DND-41 (cell line): ENCODE results near the gene FGF5.

ENCODE experiments used
- ATAC-seq: fragments of 200-7000 bp; cut with Tn5 transposase; 3 replicates; pipeline ENCODE4 v1.9.1; 2021; ENCODE audit warnings: low read depth; ENCODE audit not compliant: insufficient read depth
- DNase-seq: peaks from one replicate; pipeline ENCODE4 v3.0.0-alpha.2; 2020
- H2AFZ ChIP-seq: 2 replicates; pipeline ENCODE4 v1.6.0; 2012; ENCODE audit warnings: low read depth, low read length
- H3K27ac ChIP-seq: 2 replicates; pipeline ENCODE4 v1.5.1; 2012; ENCODE audit warnings: low read length, inconsistent platforms
- H3K27me3 ChIP-seq: fragments of 200-600 bp; sonication (generic); 2 replicates; pipeline ENCODE4 v1.6.0; 2012; ENCODE audit warnings: low read length, mild to moderate bottlenecking, inconsistent platforms; ENCODE audit not compliant: insufficient read depth, poor library complexity
- H3K36me3 ChIP-seq: 2 replicates; pipeline ENCODE4 v1.5.1; 2012; ENCODE audit warnings: low read length, inconsistent platforms; ENCODE audit not compliant: insufficient read depth
- H3K4me1 ChIP-seq: 2 replicates; pipeline ENCODE4 v1.5.1; 2012; ENCODE audit warnings: mild to moderate bottlenecking, low read length; ENCODE audit not compliant: insufficient read depth
- H3K4me2 ChIP-seq: 2 replicates; pipeline ENCODE4 v1.6.0; 2012; ENCODE audit warnings: mild to moderate bottlenecking, moderate library complexity, low read length, inconsistent platforms; ENCODE audit not compliant: insufficient read depth
- H3K4me3 ChIP-seq, 2 experiments: fragments of 200-600 bp in 1 of 2; shearing (Covaris generic) in 1 of 2; 2 replicates each; pipeline ENCODE4 v1.5.1; 2012 to 2016; ENCODE audit warnings: inconsistent platforms in 2 of 2, low read length in 2 of 2, mild to moderate bottlenecking in 2 of 2, low read depth in 1 of 2, moderate library complexity in 1 of 2
- H3K79me2 ChIP-seq: 2 replicates; pipeline ENCODE4 v1.6.0; 2012; ENCODE audit warnings: low read length, inconsistent platforms; ENCODE audit not compliant: insufficient read depth
- H3K9ac ChIP-seq: 2 replicates; pipeline ENCODE4 v1.6.0; 2012; ENCODE audit warnings: low read depth, mild to moderate bottlenecking, inconsistent platforms, low read length, moderate library complexity
- H3K9me3 ChIP-seq: 2 replicates; pipeline ENCODE4 v1.5.1; 2012; ENCODE audit warnings: low read length, moderate library complexity, mild to moderate bottlenecking, inconsistent platforms; ENCODE audit not compliant: insufficient read depth, severe bottlenecking
- H4K20me1 ChIP-seq: 2 replicates; pipeline ENCODE4 v1.6.0; 2012; ENCODE audit warnings: low read length; ENCODE audit not compliant: insufficient read depth
- CTCF ChIP-seq: IDR thresholded peaks from 2 replicates; pipeline ENCODE4 v1.5.1; 2012; ENCODE audit warnings: borderline replicate concordance, low read length, moderate library complexity, mild to moderate bottlenecking; ENCODE audit not compliant: poor library complexity, severe bottlenecking; ENCODE audit errors: extremely low read depth
- EZH2 ChIP-seq: IDR thresholded peaks from 3 replicates; pipeline ENCODE4 v1.6.1; 2012; ENCODE audit warnings: borderline replicate concordance, low read depth, mild to moderate bottlenecking, moderate library complexity, low read length, inconsistent platforms; ENCODE audit not compliant: severe bottlenecking

FGF5 gene

GRCh38 chr4:80334568-80334967, 68.1 kb downstream of the FGF5 start:
- no peaks in the 10 kb centered on the region for H3K79me2 ChIP-seq
- no peaks in the 10 kb centered on the region for H4K20me1 ChIP-seq
- no peak overlapping the region for H3K4me3 ChIP-seq
- H3K4me1 ChIP-seq = no peaks in the 10 kb centered on the region
- no peak overlapping the region for H2AFZ ChIP-seq
- no peak overlapping the region for H3K9ac ChIP-seq
- no peaks in the 10 kb centered on the region for H3K9me3 ChIP-seq
- DNase-seq (no peak), ATAC-seq (no peak)
- no peak overlapping the region for H3K4me2 ChIP-seq
- TF ChIP-seq CTCF (no peak), EZH2 (no peak)
- no peak overlapping the region for H3K27ac ChIP-seq
- no peaks in the 10 kb centered on the region for H3K27me3 ChIP-seq
- H3K36me3 ChIP-seq = no peaks in the 10 kb centered on the region

DNA sequence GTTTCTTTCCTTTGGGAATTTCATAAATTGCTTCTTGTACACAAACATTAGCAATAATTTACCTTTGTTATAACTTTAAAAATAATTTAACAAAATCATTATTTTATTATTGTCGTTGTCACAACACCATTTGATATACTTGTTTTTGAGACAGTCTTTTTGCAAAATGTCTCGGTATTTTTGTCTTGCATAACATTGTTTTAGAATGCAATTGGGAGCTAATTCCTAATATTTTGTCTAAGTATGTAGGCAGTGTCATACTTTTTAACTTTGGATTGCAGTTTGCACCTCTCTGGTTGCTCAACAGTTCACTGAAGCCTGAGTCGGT, 68.7 kb downstream of the FGF5 start:
- no peak overlapping the region for H3K4me3 ChIP-seq
- no peaks in the 10 kb centered on the region for H4K20me1 ChIP-seq
- H3K9ac ChIP-seq = no peak overlapping the region
- H3K36me3 ChIP-seq = no peaks in the 10 kb centered on the region
- no peak overlapping the region for H3K4me2 ChIP-seq
- no peak overlapping the region for H3K27ac ChIP-seq
- TF ChIP-seq CTCF (no peak), EZH2 (no peak)
- no peaks in the 10 kb centered on the region for H3K27me3 ChIP-seq
- no peaks in the 10 kb centered on the region for H3K9me3 ChIP-seq
- H3K79me2 ChIP-seq = no peaks in the 10 kb centered on the region
- no peak for ATAC-seq
- no peak overlapping the region for H2AFZ ChIP-seq
- no peak for DNase-seq
- no peaks in the 10 kb centered on the region for H3K4me1 ChIP-seq

DNA sequence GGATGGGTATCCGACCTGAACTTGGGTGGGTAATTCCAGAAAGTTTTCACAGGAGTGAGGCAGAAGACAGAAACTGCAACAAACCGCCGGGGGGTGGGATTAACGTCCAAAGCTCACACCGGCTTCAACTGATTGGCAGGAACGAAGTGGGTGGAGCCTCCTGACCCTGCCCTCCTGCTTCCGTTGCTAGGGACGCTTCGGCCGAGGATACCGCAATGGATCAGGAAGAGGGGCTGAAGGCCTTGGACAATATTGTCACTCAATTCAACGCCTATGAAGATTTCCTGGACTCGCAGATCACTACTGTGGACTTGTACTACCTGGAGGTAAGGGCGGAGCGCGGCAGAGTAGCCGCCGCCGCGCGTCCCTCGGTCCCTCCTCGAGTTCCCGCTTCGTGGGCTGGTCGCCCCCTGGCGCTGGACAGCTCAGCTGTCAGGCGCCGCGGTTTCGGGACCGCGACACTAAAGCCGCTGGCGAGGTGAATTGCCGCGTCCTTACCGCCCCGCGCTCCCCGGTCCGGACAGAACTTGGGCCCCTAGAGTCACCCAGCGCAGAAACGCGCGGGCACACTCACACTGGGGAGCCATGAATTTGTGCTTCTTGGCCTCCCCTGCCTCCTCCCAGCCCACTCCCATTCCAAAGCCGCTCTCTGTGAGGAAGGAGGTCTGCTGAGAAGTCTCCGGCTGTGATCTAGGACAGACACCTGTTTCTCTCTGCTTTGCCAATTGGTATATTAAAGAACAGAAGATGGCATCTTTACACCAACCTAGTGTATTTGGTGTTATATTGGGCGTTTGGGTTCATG, 69.3 kb downstream of the FGF5 start, which contains the start of gene CFAP299:
Gene CFAP299, plus strand, starts transcription at position 177 of the 805 bp plus-strand sequence.
- no peak for ATAC-seq
- no peak within 1 kb of the TSS for H2AFZ ChIP-seq
- H4K20me1 ChIP-seq = no peaks in the 10 kb centered on the region
- H3K4me1 ChIP-seq = no peaks in the 10 kb centered on the region
- no peak within 1 kb of the TSS for H3K4me3 ChIP-seq
- no peak within 1 kb of the TSS for H3K4me2 ChIP-seq
- H3K79me2 ChIP-seq = no peaks in the 10 kb centered on the region
- H3K27ac ChIP-seq = no peak within 1 kb of the TSS
- no peaks in the 10 kb centered on the region for H3K36me3 ChIP-seq
- peaks cover 3% of the 10 kb centered on the region for H3K9me3 ChIP-seq
- H3K9ac ChIP-seq = no peak within 1 kb of the TSS
- DNase-seq = no peak
- no peak for TF ChIP-seq CTCF
- no peak for TF ChIP-seq EZH2
- H3K27me3 ChIP-seq = no peaks in the 10 kb centered on the region
